ENCODE measurements around the gene OSBPL1A.

GRCh38 chr18:24319757-24320156, 77.9 kb downstream of the OSBPL1A start:
- TF ChIP-seq CTCF (IDR thresholded peaks at IDR 0.05; ENCODE audit: control extremely low read depth in 1 of 3, insufficient read depth in 1 of 3, low read depth in 1 of 3, low read length in 3 of 3) = no peak
- TF ChIP-seq BRCA1 (IDR thresholded peaks at IDR 0.05; ENCODE audit: low read depth, low read length) = no peak
